OCI-LY7 (cell line): ENCODE measurements around the gene SGMS1.
"Not testable (repeated sequence)": the region's sequence is repeated elsewhere in the genome, so short reads cannot be mapped to it uniquely, and the experiment has no call there.

ENCODE experiments used
- EZH2phosphoT487 ChIP-seq: fragments of 200-600 bp; sonication (generic); IDR thresholded peaks from 2 replicates; pipeline ENCODE4 v1.6.1; 2018; ENCODE audit warnings: low read depth, borderline replicate concordance, mild to moderate bottlenecking, mixed run types, antibody characterized with exemption, low read length, moderate library complexity, mixed read lengths
- TF ChIP-seq, protein P1 (sequence below): fragments of 200-600 bp; sonication (generic); conservative IDR thresholded peaks from 2 replicates; pipeline ENCODE4 v1.5.1; 2014; ENCODE audit warnings: mild to moderate bottlenecking, antibody characterized with exemption, low read length, moderate library complexity, mixed read lengths

- TF ChIP-seq, protein P1, sequence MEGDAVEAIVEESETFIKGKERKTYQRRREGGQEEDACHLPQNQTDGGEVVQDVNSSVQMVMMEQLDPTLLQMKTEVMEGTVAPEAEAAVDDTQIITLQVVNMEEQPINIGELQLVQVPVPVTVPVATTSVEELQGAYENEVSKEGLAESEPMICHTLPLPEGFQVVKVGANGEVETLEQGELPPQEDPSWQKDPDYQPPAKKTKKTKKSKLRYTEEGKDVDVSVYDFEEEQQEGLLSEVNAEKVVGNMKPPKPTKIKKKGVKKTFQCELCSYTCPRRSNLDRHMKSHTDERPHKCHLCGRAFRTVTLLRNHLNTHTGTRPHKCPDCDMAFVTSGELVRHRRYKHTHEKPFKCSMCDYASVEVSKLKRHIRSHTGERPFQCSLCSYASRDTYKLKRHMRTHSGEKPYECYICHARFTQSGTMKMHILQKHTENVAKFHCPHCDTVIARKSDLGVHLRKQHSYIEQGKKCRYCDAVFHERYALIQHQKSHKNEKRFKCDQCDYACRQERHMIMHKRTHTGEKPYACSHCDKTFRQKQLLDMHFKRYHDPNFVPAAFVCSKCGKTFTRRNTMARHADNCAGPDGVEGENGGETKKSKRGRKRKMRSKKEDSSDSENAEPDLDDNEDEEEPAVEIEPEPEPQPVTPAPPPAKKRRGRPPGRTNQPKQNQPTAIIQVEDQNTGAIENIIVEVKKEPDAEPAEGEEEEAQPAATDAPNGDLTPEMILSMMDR, result not testable (repeated sequence)
- not testable (repeated sequence) for TF ChIP-seq EZH2phosphoT487
These were observed 259.0 kb downstream of the SGMS1 start for GRCh38 chr10:50364730-50365129.
